GM23338 (cell line): ENCODE data around the gene TRIM31. TPM values are rescaled to one million over a fixed set of nuclear protein-coding genes. Genes with fewer than 3 reads are reported as not detected.

Source experiments
- ATAC-seq: fragments of 200-7000 bp; cut with Tn5 transposase; 3 replicates; pipeline ENCODE4 v1.9.1; 2020
- DNase-seq: peaks from one replicate; pipeline ENCODE4 v3.0.0-alpha.2; 2015; ENCODE audit warnings: low spot score
- H2AFZ ChIP-seq: fragments of 200-600 bp; sonication (generic); 2 replicates; pipeline ENCODE4 v1.8.0; 2016; ENCODE audit warnings: antibody characterized with exemption, mild to moderate bottlenecking, moderate library complexity
- H3F3A ChIP-seq: fragments of 200-600 bp; sonication (generic); replicated peaks from 2 replicates; pipeline ENCODE4 v1.8.0; 2017; ENCODE audit warnings: antibody characterized with exemption, mixed run types, low read depth
- H3K27ac ChIP-seq: fragments of 200-600 bp; sonication (generic); 2 replicates; pipeline ENCODE4 v1.6.1; 2016; ENCODE audit warnings: low read depth
- H3K27me3 ChIP-seq: fragments of 200-600 bp; sonication (generic); 2 replicates; pipeline ENCODE4 v1.8.0; 2016; ENCODE audit warnings: mild to moderate bottlenecking, mixed run types, moderate library complexity; ENCODE audit not compliant: insufficient read depth
- H3K36me3 ChIP-seq: fragments of 200-600 bp; sonication (generic); 2 replicates; pipeline ENCODE4 v1.8.0; 2016; ENCODE audit warnings: mild to moderate bottlenecking; ENCODE audit not compliant: insufficient read depth
- H3K4me1 ChIP-seq: fragments of 200-600 bp; sonication (generic); 2 replicates; pipeline ENCODE4 v1.8.0; 2016; ENCODE audit warnings: mild to moderate bottlenecking, moderate library complexity; ENCODE audit not compliant: insufficient read depth
- H3K4me2 ChIP-seq: fragments of 200-600 bp; sonication (generic); 2 replicates; pipeline ENCODE4 v1.7.1; 2017; ENCODE audit warnings: mixed run types
- H3K4me3 ChIP-seq: fragments of 200-600 bp; sonication (generic); 2 replicates; pipeline ENCODE4 v1.6.1; 2016; ENCODE audit warnings: mixed run types
- H3K79me2 ChIP-seq: fragments of 200-600 bp; sonication (generic); replicated peaks from 2 replicates; pipeline ENCODE4 v1.8.0; 2017; ENCODE audit warnings: mild to moderate bottlenecking; ENCODE audit not compliant: insufficient read depth
- H3K9me2 ChIP-seq: fragments of 200-600 bp; sonication (generic); 2 replicates; pipeline ENCODE4 v1.8.0; 2017; ENCODE audit not compliant: insufficient read depth
- H4K20me1 ChIP-seq: fragments of 200-600 bp; sonication (generic); replicated peaks from 2 replicates; pipeline ENCODE4 v1.8.0; 2017; ENCODE audit warnings: mild to moderate bottlenecking; ENCODE audit not compliant: insufficient read depth
- H3K27ac Mint-ChIP-seq: 2 replicates; pipeline ENCODE4 v1.8.0; 2020; ENCODE audit warnings: inconsistent platforms, mild to moderate bottlenecking, moderate library complexity, mixed read lengths
- H3K27me3 Mint-ChIP-seq: 3 replicates; pipeline ENCODE4 v1.8.0; 2022; ENCODE audit warnings: low read depth, mild to moderate bottlenecking, moderate library complexity, mixed read lengths, inconsistent platforms; ENCODE audit not compliant: insufficient read depth, poor library complexity
- H3K36me3 Mint-ChIP-seq: 3 replicates; pipeline ENCODE4 v1.8.0; 2021; ENCODE audit warnings: low read depth, mild to moderate bottlenecking, inconsistent platforms, moderate library complexity, mixed read lengths
- H3K4me1 Mint-ChIP-seq: 3 replicates; pipeline ENCODE4 v1.8.0; 2020; ENCODE audit warnings: mild to moderate bottlenecking, inconsistent platforms, mixed read lengths
- H3K4me3 Mint-ChIP-seq: 3 replicates; pipeline ENCODE4 v1.8.0; 2021; ENCODE audit warnings: moderate library complexity, mild to moderate bottlenecking, inconsistent platforms, mixed read lengths
- H3K9me3 Mint-ChIP-seq: 3 replicates; pipeline ENCODE4 v1.8.0; 2020; ENCODE audit warnings: moderate library complexity, mild to moderate bottlenecking, inconsistent platforms, mixed read lengths
- EZH2 ChIP-seq: fragments of 200-600 bp; sonication (generic); IDR thresholded peaks from one replicate; pipeline ENCODE4 v1.8.0; 2017; ENCODE audit warnings: antibody characterized with exemption, mild to moderate bottlenecking, low read depth; ENCODE audit not compliant: unreplicated experiment
- EZH2phosphoT487 ChIP-seq: fragments of 200-600 bp; sonication (generic); IDR thresholded peaks from one replicate; pipeline ENCODE4 v1.8.1; 2018; ENCODE audit warnings: antibody characterized with exemption; ENCODE audit not compliant: unreplicated experiment
- JUNB ChIP-seq: IDR thresholded peaks from one replicate; pipeline ENCODE4 v1.6.1; 2016; ENCODE audit warnings: antibody characterized with exemption; ENCODE audit not compliant: unreplicated experiment
- NANOG ChIP-seq: IDR thresholded peaks from 2 replicates; pipeline ENCODE4 v1.6.1; 2016; ENCODE audit warnings: antibody characterized with exemption, borderline replicate concordance
- ZNF114 ChIP-seq: fragments of 250-450 bp; sonication (Bioruptor Pico); IDR thresholded peaks from 2 replicates; pipeline ENCODE4 v1.5.0; 2020; ENCODE audit warnings: mild to moderate bottlenecking, moderate library complexity
- polyA plus RNA-seq: library from polyadenylated mRNA; unstranded; fragments of >200 nt; fragmentation: Nextera tagmentation; extraction: Ambion mirVana; gene quantifications from 2 replicates; pipeline ENCODE4 v1.2.1, GENCODE V29; 2016
- total RNA-seq: library from RNA; depleted of rRNA; stranded (reverse); fragments of >200 nt; shearing (Covaris generic); gene quantifications from 2 replicates; pipeline ENCODE4 v1.2.3, GENCODE V29; 2014
- TF ChIP-seq, protein P1 (sequence below): fragments of 250-450 bp; sonication (Bioruptor Pico); IDR thresholded peaks from 2 replicates; pipeline ENCODE4 v1.5.0; 2020; ENCODE audit warnings: mild to moderate bottlenecking, moderate library complexity
- TF ChIP-seq, protein P2 (sequence below): IDR thresholded peaks from 2 replicates; pipeline ENCODE4 v1.6.1; 2016; ENCODE audit warnings: antibody characterized with exemption

The TRIM31 gene
- total and polyA plus RNA-seq, 2 experiments from 2014 or later, result 0.26 TPM; not detected in 1

DNA sequence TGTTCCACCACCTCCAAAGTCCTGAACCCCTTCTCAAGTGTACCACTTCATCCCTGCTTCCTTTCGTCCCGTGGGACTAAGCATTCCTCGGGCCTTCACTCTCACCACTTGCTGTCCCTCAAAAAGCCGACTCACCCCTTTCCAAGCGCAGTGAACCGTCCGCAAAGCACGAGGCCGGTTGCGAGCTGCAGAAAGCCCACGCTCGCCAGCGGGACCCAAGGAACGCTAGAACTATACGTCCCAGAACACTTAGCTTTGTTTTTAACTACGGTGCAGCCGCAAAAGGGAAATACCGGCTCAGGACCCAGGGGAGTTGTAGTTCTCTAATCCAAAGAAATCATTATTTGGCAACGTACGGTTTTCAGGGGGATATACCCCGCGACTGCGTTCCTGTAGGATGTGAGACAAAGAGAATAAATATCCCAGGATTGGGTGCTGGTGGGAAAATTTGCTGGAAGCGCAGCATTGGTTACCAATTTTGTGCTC lies 52.2 kb downstream of the TRIM31 start (continued):
- TF ChIP-seq, protein P1, sequence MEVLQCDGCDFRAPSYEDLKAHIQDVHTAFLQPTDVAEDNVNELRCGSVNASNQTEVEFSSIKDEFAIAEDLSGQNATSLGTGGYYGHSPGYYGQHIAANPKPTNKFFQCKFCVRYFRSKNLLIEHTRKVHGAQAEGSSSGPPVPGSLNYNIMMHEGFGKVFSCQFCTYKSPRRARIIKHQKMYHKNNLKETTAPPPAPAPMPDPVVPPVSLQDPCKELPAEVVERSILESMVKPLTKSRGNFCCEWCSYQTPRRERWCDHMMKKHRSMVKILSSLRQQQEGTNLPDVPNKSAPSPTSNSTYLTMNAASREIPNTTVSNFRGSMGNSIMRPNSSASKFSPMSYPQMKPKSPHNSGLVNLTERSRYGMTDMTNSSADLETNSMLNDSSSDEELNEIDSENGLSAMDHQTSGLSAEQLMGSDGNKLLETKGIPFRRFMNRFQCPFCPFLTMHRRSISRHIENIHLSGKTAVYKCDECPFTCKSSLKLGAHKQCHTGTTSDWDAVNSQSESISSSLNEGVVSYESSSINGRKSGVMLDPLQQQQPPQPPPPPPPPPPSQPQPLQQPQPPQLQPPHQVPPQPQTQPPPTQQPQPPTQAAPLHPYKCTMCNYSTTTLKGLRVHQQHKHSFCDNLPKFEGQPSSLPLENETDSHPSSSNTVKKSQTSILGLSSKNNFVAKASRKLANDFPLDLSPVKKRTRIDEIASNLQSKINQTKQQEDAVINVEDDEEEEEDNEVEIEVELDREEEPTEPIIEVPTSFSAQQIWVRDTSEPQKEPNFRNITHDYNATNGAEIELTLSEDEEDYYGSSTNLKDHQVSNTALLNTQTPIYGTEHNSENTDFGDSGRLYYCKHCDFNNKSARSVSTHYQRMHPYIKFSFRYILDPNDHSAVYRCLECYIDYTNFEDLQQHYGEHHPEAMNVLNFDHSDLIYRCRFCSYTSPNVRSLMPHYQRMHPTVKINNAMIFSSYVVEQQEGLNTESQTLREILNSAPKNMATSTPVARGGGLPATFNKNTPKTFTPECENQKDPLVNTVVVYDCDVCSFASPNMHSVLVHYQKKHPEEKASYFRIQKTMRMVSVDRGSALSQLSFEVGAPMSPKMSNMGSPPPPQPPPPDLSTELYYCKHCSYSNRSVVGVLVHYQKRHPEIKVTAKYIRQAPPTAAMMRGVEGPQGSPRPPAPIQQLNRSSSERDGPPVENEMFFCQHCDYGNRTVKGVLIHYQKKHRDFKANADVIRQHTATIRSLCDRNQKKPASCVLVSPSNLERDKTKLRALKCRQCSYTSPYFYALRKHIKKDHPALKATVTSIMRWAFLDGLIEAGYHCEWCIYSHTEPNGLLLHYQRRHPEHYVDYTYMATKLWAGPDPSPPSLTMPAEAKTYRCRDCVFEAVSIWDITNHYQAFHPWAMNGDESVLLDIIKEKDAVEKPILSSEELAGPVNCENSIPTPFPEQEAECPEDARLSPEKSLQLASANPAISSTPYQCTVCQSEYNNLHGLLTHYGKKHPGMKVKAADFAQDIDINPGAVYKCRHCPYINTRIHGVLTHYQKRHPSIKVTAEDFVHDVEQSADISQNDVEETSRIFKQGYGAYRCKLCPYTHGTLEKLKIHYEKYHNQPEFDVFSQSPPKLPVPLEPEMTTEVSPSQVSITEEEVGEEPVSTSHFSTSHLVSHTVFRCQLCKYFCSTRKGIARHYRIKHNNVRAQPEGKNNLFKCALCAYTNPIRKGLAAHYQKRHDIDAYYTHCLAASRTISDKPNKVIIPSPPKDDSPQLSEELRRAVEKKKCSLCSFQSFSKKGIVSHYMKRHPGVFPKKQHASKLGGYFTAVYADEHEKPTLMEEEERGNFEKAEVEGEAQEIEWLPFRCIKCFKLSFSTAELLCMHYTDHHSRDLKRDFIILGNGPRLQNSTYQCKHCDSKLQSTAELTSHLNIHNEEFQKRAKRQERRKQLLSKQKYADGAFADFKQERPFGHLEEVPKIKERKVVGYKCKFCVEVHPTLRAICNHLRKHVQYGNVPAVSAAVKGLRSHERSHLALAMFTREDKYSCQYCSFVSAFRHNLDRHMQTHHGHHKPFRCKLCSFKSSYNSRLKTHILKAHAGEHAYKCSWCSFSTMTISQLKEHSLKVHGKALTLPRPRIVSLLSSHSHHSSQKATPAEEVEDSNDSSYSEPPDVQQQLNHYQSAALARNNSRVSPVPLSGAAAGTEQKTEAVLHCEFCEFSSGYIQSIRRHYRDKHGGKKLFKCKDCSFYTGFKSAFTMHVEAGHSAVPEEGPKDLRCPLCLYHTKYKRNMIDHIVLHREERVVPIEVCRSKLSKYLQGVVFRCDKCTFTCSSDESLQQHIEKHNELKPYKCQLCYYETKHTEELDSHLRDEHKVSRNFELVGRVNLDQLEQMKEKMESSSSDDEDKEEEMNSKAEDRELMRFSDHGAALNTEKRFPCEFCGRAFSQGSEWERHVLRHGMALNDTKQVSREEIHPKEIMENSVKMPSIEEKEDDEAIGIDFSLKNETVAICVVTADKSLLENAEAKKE (CRISPR knock-in tag), result no peak
- TF ChIP-seq NANOG, result no peak
- no peak for TF ChIP-seq EZH2
- TF ChIP-seq, protein P2, sequence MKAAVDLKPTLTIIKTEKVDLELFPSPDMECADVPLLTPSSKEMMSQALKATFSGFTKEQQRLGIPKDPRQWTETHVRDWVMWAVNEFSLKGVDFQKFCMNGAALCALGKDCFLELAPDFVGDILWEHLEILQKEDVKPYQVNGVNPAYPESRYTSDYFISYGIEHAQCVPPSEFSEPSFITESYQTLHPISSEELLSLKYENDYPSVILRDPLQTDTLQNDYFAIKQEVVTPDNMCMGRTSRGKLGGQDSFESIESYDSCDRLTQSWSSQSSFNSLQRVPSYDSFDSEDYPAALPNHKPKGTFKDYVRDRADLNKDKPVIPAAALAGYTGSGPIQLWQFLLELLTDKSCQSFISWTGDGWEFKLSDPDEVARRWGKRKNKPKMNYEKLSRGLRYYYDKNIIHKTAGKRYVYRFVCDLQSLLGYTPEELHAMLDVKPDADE, result no peak
- TF ChIP-seq JUNB, result no peak

DNA sequence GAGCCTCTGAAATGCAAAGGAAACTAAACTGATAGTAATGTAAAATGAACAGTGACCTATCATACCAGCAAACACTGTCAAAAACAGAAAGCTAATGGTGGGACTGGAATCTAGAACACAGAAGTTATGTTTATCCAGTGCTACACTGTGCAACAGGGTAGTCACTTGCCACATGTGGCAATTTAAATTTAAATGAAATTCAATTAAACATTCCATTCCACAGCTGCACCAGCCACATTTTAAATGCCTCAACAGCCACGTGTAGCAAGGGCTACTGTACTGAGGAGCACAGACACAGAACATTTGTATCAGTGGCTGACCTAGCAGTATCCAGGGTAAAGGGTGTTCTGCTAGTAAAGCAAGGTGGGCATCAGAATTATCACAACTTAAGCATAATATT lies 57.4 kb downstream of the TRIM31 start:
- no peaks in the 10 kb centered on the region for H3K9me3 Mint-ChIP-seq
- no peaks in the 10 kb centered on the region; the same call in 1 of the 2 replicates for H4K20me1 ChIP-seq
- no peaks in the 10 kb centered on the region; the same call in 2 of the 3 replicates for H3K4me1 Mint-ChIP-seq
- no peak overlapping the region for H3K27ac Mint-ChIP-seq
- H3K36me3 Mint-ChIP-seq, result no peaks in the 10 kb centered on the region
- no peak overlapping the region for H3K4me2 ChIP-seq
- no peaks in the 10 kb centered on the region for H3F3A ChIP-seq
- H3K4me3 ChIP-seq, result no peak overlapping the region
- peaks cover 9% of the 10 kb centered on the region for H3K4me1 ChIP-seq
- no peak overlapping the region for H3K27ac ChIP-seq
- ATAC-seq (no peak), DNase-seq (no peak)
- no peaks in the 10 kb centered on the region for H3K27me3 ChIP-seq
- H3K79me2 ChIP-seq, result peaks cover 6% of the 10 kb centered on the region; the same call in 1 of the 2 replicates
- H3K4me3 Mint-ChIP-seq, result no peak overlapping the region
- H3K9me2 ChIP-seq, result no peaks in the 10 kb centered on the region
- H2AFZ ChIP-seq, result no peak overlapping the region
- no peaks in the 10 kb centered on the region for H3K36me3 ChIP-seq
- H3K27me3 Mint-ChIP-seq, result no peaks in the 10 kb centered on the region
- TF ChIP-seq, protein P1 (CRISPR knock-in tag), result no peak
- TF ChIP-seq EZH2phosphoT487 (no peak), ZNF114 (CRISPR knock-in tag) (no peak)
- TF ChIP-seq, protein P2, result no peak
